GM18870 (cell line): ENCODE data around the gene PGBD4.
A peak's percentile ranks its signal among the peaks of the same experiment; 100 is the strongest.
"Not testable (repeated sequence)": the region's sequence is repeated elsewhere in the genome, so short reads cannot be mapped to it uniquely, and the experiment has no call there.

ENCODE experiments used
- ATAC-seq: cut with Tn5 transposase; IDR thresholded peaks from one replicate; pipeline ENCODE4 v1.9.1; 2021; ENCODE audit warnings: moderate library complexity; ENCODE audit not compliant: unreplicated experiment

Gene PGBD4

DNA sequence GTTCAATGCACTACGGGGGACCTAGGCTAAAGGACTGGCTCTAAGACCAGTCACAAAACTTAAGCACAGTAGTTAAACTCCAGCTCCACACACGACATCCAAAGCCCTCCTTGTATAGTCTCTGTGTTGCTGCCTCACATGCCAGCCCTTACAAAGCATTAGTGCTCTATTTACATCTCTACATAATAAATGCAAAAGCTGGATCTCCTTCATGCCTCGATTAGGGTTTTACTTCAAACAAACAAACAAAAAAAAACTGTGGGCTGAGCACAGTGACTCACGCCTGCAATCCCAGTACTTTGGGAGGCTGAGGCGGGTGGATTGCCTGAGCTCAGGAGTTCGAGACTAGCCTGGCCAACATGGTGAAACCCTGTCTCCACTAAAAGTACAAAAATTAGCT, 9.6 kb downstream of the PGBD4 start:
- no peak for ATAC-seq

GRCh38 chr15:34114215-34114614, 12.3 kb downstream of the PGBD4 start:
- ATAC-seq, result no peak

DNA sequence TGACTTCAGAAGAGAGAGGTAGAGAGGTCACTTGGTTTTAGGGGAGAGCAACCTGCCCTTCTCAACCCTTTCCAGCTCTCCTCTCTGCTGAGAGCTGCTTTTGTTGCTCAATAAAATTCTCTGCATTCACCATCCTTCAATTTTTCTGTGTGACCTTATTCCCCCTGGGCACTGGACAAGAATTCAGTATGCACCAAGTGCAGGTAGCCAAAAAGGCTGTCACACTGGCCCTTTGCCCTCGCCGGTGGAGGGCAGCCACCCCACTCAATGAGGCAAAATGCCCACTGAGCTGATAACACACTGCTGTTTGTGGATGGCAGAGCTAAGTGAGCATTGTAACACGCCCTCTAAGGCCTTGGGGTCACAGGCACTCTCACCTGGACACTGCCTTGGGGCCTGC, 12.9 kb downstream of the PGBD4 start:
- no peak for ATAC-seq

GRCh38 chr15:34116620-34117019, 14.7 kb downstream of the PGBD4 start:
- no peak for ATAC-seq

GRCh38 chr15:34119291-34119690, 17.4 kb downstream of the PGBD4 start:
- ATAC-seq, result no peak

DNA sequence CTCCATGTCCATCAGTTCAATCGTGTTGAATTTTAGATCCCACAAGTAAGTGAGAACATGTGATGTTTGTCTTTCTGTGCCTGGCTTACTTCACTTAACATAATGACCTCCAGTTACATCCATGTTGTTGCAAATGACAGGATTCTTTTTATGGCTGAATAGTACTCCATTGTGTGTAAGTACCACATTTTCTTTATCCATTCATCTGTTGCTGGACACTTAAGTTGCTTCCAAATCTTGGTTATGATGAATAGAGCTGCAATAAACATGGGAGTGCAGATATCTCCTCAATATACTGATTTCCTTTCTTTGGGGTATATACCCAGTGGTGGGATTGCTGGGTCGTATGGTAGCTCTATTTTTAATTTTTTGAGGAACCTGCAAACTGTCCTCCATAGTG, 18.5 kb downstream of the PGBD4 start:
- ATAC-seq, result not testable (repeated sequence)

DNA sequence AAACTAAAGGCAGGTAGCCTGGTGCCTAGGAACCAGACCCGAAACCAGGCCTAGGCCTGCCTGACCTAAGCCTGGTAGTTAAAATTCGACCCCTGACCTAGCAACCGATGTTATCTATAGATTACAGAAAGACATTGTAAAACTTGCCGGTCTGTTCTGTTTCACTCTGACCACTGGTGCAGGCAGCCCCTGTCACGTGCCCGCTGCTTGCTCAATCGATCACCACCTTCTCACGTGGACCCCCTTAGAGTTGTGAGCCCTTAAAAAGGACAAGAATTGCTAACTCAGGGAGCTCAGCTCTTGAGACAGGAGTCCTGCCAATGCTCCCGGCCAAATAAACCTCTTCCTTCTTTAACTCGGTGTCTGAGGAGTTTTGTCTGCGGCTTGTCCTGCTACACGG, 19.9 kb downstream of the PGBD4 start:
- not testable (repeated sequence) for ATAC-seq

DNA sequence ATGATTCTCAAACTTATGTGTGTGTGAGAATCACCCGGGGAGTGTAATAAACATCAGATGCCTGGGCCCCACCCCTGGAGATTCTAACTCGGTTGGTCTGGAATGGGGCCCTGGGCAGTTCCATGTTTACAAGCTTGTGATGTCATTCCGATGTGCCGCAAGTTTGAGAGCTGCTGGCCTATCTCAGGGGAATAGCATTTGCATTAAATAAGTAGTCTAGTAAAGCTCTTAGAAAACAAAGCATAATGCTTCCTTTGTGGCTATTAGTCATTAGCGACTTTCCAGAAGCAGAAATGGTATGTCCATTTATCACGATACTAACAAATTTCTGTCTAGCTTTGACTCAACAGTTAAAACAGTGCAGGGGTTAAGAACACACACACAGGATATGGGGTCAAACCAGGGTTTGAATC, 20.9 kb downstream of the PGBD4 start:
- peak; percentile 47 for ATAC-seq

GRCh38 chr15:34124651-34125050, 22.8 kb downstream of the PGBD4 start:
- ATAC-seq, result no peak

DNA sequence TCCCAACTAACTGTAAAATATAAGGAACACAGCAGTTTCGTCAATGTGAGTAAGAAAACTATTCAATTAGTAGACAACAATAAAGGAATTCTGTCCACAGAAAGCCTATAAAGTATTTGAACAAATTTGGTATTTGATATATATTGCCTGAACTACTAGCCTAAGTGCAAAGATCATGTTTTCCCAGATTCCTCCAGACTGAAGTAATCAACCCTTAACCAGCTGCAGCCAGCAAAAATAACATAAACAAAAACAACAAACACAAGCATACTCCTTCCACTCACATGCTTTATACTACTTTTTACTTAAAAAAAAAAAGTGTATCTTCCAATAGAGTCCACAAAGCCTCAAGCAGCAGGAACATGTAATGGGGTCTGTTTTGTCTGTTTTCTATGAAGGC, 24.1 kb downstream of the PGBD4 start:
- no peak for ATAC-seq

DNA sequence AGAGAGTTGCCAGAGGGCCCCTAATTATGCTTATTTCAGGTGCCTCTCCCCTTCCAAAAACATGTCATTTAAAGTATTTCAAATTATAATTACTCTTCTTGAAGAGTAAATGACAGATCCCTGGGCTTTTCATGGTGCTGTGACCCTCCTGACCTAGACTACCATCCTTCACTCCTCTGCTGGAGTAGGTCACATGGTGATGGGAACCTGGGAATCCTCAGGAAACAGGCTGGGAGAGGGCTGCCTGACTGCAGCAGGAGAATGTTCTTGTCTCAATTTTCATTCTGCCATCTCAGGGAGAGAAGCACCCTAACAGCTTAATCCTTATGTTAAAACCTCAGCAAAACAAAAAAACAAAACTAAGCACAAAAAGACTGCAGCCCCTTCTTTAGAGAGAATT, 24.6 kb downstream of the PGBD4 start:
- no peak for ATAC-seq

DNA sequence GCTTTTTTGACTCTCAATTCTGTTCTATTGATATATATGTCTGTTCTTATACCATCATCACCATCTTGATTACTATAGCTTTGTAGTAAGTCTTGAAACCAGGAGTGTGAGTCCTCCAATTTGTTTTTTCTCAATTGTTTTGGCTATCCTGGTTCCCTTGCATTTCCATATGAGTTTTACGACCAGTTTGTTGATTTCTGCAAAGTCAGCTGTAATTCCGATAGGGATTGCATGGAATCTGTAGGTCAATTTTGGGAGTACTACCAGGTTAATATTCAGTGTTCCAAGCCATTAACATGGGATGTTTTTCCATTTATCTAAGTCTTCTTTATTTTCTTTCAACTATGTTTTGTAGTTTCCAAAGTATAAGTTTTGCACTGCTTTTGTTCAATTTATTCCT, 27.0 kb downstream of the PGBD4 start:
- ATAC-seq, result no peak

DNA sequence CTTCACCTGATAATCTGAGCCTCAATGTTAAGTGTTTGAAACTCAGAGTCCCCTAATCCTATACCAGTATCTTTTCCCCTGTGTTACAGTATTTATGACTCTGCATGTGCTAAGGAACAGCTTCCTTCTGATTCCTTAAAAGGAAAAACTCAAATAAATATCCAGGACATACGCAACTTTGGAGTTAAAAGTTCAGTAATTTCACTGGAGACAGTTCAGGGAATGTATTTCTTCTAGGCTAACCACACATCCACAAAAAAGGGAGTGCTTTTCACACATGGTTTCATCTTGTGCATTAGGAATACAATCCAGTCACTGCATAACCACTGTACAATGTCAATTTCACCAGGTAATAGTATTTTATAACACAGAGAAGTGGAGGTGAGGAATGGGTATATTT, 31.0 kb downstream of the PGBD4 start:
- no peak for ATAC-seq

- ATAC-seq, result no peak
These were observed 31.6 kb downstream of the PGBD4 start for GRCh38 chr15:34133511-34133910.

- no peak for ATAC-seq
These were observed 45.7 kb downstream of the PGBD4 start for GRCh38 chr15:34147371-34148140.

GRCh38 chr15:34154725-34155204, 52.9 kb downstream of the PGBD4 start:
- ATAC-seq, result no peak

DNA sequence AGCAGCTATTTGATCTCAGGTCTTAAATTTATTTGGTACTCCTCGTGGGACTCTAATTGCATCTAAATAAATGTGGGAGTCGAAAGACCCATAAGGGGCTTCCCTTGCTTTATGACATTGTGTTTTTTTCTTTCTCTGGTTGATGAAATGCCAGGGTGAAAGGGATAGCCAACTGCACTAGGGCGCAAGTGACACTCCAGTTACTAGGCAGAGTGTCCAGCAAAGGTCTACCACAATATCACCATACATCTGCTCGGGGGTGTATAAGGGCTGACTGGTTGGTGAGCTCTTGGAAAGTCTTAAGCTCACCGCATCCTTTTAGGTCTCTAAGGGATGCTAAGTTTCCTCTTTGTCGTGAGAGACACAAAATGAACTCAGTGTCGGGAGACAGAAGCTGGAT, 54.0 kb downstream of the PGBD4 start:
- ATAC-seq, result no peak
